ENCODE measurements around the gene CIZ1. TPM values are rescaled to one million over a fixed set of nuclear protein-coding genes. Genes with fewer than 3 reads are reported as not detected.

CIZ1 gene
- total RNA-seq, 2 donors from 2014 or later, result 97.5 to 97.7 TPM

- Histone ChIP-seq H3K27me3 (no peaks in the 10 kb centered on the region), H3K36me3 (no peaks in the 10 kb centered on the region), H3K27ac (peak overlapping the region; percentile 27), H3K4me1 (peaks cover 5% of the 10 kb centered on the region), H3K4me3 (no peak overlapping the region), H3K9me3 (no peaks in the 10 kb centered on the region), H3K9ac (ENCODE audit: low read depth in 2 of 2, low read length in 2 of 2) (peak overlapping the region; percentile 4 to 40)
- intact Hi-C loops (cut with DNase I), result no loop called here
- no peak for DNase-seq
- TF ChIP-seq, protein P1, sequence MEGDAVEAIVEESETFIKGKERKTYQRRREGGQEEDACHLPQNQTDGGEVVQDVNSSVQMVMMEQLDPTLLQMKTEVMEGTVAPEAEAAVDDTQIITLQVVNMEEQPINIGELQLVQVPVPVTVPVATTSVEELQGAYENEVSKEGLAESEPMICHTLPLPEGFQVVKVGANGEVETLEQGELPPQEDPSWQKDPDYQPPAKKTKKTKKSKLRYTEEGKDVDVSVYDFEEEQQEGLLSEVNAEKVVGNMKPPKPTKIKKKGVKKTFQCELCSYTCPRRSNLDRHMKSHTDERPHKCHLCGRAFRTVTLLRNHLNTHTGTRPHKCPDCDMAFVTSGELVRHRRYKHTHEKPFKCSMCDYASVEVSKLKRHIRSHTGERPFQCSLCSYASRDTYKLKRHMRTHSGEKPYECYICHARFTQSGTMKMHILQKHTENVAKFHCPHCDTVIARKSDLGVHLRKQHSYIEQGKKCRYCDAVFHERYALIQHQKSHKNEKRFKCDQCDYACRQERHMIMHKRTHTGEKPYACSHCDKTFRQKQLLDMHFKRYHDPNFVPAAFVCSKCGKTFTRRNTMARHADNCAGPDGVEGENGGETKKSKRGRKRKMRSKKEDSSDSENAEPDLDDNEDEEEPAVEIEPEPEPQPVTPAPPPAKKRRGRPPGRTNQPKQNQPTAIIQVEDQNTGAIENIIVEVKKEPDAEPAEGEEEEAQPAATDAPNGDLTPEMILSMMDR (IDR thresholded peaks at IDR 0.05), result no peak
Measured at GRCh38 chr9:128214571-128215490, 23.5 kb upstream of the CIZ1 start.

GRCh38 chr9:128213746-128214497 is 22.6 kb upstream of the CIZ1 start:
- Histone ChIP-seq H3K27ac (no peak overlapping the region), H3K4me3 (no peak overlapping the region)
- intact Hi-C loops (cut with DNase I), result no loop called here

GRCh38 chr9:128211981-128212281 is 20.6 kb upstream of the CIZ1 start:
- no peaks in the 10 kb centered on the region for H3K4me1 ChIP-seq
- DNase-seq, result no peak
- TF ChIP-seq, protein P1 (IDR thresholded peaks at IDR 0.05), result no peak
- no peak overlapping the region for H3K27ac ChIP-seq
- H3K9ac ChIP-seq (ENCODE audit: low read depth in 2 of 2, low read length in 2 of 2), result no peak overlapping the region
- H3K9me3 ChIP-seq, result no peaks in the 10 kb centered on the region
- H3K4me3 ChIP-seq, result no peak overlapping the region
- H3K27me3 ChIP-seq, result no peaks in the 10 kb centered on the region
- H3K36me3 ChIP-seq, result no peaks in the 10 kb centered on the region
- intact Hi-C loops (cut with DNase I), result no loop called here

More at GRCh38 chr9:128213746-128214497, 22.6 kb upstream of the CIZ1 start:
- TF ChIP-seq, protein P1 (IDR thresholded peaks at IDR 0.05), result no peak
- Histone ChIP-seq H3K9me3 (no peaks in the 10 kb centered on the region), H3K9ac (ENCODE audit: low read depth in 2 of 2, low read length in 2 of 2) (no peak overlapping the region), H3K4me1 (peaks cover 5% of the 10 kb centered on the region), H3K36me3 (no peaks in the 10 kb centered on the region), H3K27me3 (no peaks in the 10 kb centered on the region)
- DNase-seq, result no peak

DNA sequence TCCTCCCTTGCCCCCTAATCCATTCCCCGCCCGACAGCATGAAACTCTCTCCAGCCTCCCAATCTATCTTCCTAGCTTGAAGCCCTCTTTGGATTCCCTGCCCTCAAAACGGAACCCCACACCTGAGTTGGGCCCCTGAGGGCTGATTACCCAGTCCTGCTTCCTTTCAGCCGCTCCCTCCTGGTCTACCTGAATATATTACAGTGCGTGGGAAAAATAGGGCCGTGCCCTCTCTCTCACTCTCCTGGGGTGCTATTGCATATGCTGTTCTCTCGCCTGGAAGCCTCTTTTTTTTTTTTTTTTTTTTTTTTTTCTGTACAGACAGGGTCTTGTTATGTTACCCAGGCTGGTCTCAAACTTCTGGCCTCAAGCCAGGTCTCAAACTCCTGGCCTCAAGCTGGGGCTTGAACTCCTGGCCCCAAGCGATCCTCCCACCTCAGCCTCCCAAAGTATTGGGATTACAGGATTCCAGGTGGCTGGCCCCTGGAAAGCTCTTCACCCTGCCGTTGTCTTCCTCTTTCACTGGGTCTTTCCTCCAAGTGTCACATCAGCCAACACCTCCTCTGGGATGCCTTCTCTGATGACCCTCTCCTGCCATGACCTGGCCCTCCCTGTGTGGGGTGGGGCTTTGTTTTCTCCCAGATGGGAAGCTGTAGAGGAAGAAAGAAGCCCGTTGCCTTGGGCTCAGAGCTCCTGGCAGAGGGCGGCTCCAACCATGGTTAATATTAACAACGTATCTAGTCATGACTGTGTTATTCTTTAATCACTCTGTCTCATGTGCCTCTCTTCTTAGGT is 20.0 kb upstream of the CIZ1 start:
- TF ChIP-seq, protein P1 (IDR thresholded peaks at IDR 0.05), result no peak
- Histone ChIP-seq H3K27me3 (no peaks in the 10 kb centered on the region), H3K4me1 (no peaks in the 10 kb centered on the region), H3K27ac (no peak overlapping the region), H3K9me3 (no peaks in the 10 kb centered on the region), H3K36me3 (no peaks in the 10 kb centered on the region), H3K4me3 (no peak overlapping the region), H3K9ac (ENCODE audit: low read depth in 2 of 2, low read length in 2 of 2) (no peak overlapping the region)
- intact Hi-C loops (cut with DNase I), result no loop called here
- peak; percentile 41 for DNase-seq
